ENCODE measurements around the gene DENND1A.

The DENND1A gene

DNA sequence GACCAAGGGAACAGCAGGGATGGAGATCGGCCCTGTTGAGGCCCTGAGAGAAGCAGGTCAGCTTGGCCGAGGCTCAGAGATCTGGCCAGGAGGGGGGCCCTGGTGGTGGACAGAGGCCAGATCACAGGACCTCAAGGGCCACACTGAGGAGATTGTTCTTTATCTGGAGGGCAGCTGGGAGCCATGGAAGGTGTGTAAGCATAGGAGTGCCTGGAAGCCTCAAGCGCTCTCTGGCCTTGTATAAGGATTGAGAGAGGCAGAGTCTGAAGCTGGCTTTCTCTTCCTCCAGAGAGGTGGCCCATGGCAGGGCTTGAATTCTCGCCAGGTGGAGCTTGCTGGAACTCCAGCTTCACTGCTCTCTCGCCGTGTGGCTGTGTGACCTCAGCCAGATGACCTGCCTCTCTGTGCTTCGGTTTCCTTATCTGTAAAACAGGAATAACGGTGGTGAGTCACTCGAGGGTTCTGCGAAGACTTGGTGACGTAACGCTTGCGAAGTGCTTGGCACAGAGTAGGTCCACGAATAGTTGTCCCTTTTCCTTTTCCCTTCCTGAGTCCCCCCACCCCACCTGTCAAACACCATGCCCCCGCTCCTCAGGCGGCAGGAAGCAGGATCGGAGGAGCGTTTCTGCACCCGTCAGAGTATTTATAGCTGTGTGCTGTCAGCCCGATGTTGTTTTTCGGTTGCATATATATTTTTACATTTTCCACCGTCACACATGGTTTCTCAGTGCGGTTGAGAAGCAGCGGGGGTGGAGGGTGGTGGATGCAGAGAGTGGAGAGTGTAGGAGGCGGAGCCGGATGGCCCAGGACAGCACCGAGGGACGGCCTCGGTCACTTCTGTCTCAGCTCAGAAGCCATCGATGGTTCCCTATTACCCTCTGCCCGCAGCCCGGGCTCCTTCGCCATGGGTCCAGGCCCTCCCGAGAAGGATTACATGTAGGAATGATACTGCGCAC, 590.9 kb downstream of the DENND1A start:
- peak overlapping the region; percentile 41 for H3K4me3 ChIP-seq (ENCODE audit: insufficient read depth, low read length, poor library complexity, severe bottlenecking)
- no peaks in the 10 kb centered on the region for H3K36me3 ChIP-seq (ENCODE audit: low read length)
- H4K20me1 ChIP-seq (ENCODE audit: low read depth, low read length), result no peaks in the 10 kb centered on the region
- peaks cover 75% of the 10 kb centered on the region for H3F3A ChIP-seq (ENCODE audit: insufficient read depth)
- H3K9ac ChIP-seq (ENCODE audit: low read length), result peak overlapping the region; percentile 66
- H3K9me2 ChIP-seq (replicated peaks; ENCODE audit: insufficient read depth, low read length), result no peaks in the 10 kb centered on the region
- H2AFZ ChIP-seq (ENCODE audit: low read depth, low read length, severe bottlenecking), result no peak overlapping the region
- no peak for TF ChIP-seq CTCF (IDR thresholded peaks at IDR 0.05; ENCODE audit: insufficient read depth, low read length, poor library complexity, severe bottlenecking)
- no peak for TF ChIP-seq EZH2phosphoT487 (conservative IDR thresholded peaks at IDR 0.05; ENCODE audit: low read length)
- peak overlapping the region; percentile 94 for H3K27ac ChIP-seq (ENCODE audit: low read depth, low read length)
- H3K79me2 ChIP-seq (ENCODE audit: insufficient read depth, low read length), result no peaks in the 10 kb centered on the region
- H3K27me3 ChIP-seq (ENCODE audit: low read length), result no peaks in the 10 kb centered on the region
- no peaks in the 10 kb centered on the region for H3K9me3 ChIP-seq (ENCODE audit: insufficient read depth, low read length)
- H3K4me2 ChIP-seq (ENCODE audit: low read depth, low read length, poor library complexity, severe bottlenecking), result peak overlapping the region; percentile 57

- no peaks in the 10 kb centered on the region for H3K9me3 ChIP-seq (ENCODE audit: insufficient read depth, low read length)
- H3K27me3 ChIP-seq (ENCODE audit: low read length), result no peaks in the 10 kb centered on the region
- H3K4me2 ChIP-seq (ENCODE audit: low read depth, low read length, poor library complexity, severe bottlenecking), result peak overlapping the region; percentile 57
- H4K20me1 ChIP-seq (ENCODE audit: low read depth, low read length), result no peaks in the 10 kb centered on the region
- peak overlapping the region; percentile 94 for H3K27ac ChIP-seq (ENCODE audit: low read depth, low read length)
- H3K36me3 ChIP-seq (ENCODE audit: low read length), result no peaks in the 10 kb centered on the region
- no peaks in the 10 kb centered on the region for H3K79me2 ChIP-seq (ENCODE audit: insufficient read depth, low read length)
- no peak overlapping the region for H2AFZ ChIP-seq (ENCODE audit: low read depth, low read length, severe bottlenecking)
- H3K4me3 ChIP-seq (ENCODE audit: insufficient read depth, low read length, poor library complexity, severe bottlenecking), result no peak overlapping the region
- H3K9ac ChIP-seq (ENCODE audit: low read length), result peak overlapping the region; percentile 66
- no peaks in the 10 kb centered on the region for H3K9me2 ChIP-seq (replicated peaks; ENCODE audit: insufficient read depth, low read length)
- peaks cover 65% of the 10 kb centered on the region for H3F3A ChIP-seq (ENCODE audit: insufficient read depth)
- TF ChIP-seq EZH2phosphoT487 (conservative IDR thresholded peaks at IDR 0.05; ENCODE audit: low read length) (no peak), CTCF (IDR thresholded peaks at IDR 0.05; ENCODE audit: insufficient read depth, low read length, poor library complexity, severe bottlenecking) (no peak)
Measured at GRCh38 chr9:123337971-123338370, 592.0 kb downstream of the DENND1A start.

- peak overlapping the region; percentile 94; the same call in 1 of the 2 replicates for H3K27ac ChIP-seq (ENCODE audit: low read depth, low read length)
- no peak overlapping the region for H3K4me3 ChIP-seq (ENCODE audit: insufficient read depth, low read length, poor library complexity, severe bottlenecking)
- H3K79me2 ChIP-seq (ENCODE audit: insufficient read depth, low read length), result no peaks in the 10 kb centered on the region
- H4K20me1 ChIP-seq (ENCODE audit: low read depth, low read length), result no peaks in the 10 kb centered on the region
- H3K9me2 ChIP-seq (replicated peaks; ENCODE audit: insufficient read depth, low read length), result no peaks in the 10 kb centered on the region
- no peaks in the 10 kb centered on the region for H3K27me3 ChIP-seq (ENCODE audit: low read length)
- TF ChIP-seq EZH2phosphoT487 (conservative IDR thresholded peaks at IDR 0.05; ENCODE audit: low read length) (no peak), CTCF (IDR thresholded peaks at IDR 0.05; ENCODE audit: insufficient read depth, low read length, poor library complexity, severe bottlenecking) (no peak)
- no peak overlapping the region for H2AFZ ChIP-seq (ENCODE audit: low read depth, low read length, severe bottlenecking)
- H3K9me3 ChIP-seq (ENCODE audit: insufficient read depth, low read length), result no peaks in the 10 kb centered on the region
- H3K4me2 ChIP-seq (ENCODE audit: low read depth, low read length, poor library complexity, severe bottlenecking), result peak overlapping the region; percentile 24
- no peak overlapping the region for H3K9ac ChIP-seq (ENCODE audit: low read length)
- no peaks in the 10 kb centered on the region for H3K36me3 ChIP-seq (ENCODE audit: low read length)
- peaks cover 59% of the 10 kb centered on the region for H3F3A ChIP-seq (ENCODE audit: insufficient read depth)
Measured at GRCh38 chr9:123336959-123337358, 593.0 kb downstream of the DENND1A start.

Data from SU-DHL-6 (cell line).